ENCODE data around the gene OR2T35. TPM values are rescaled to one million over a fixed set of nuclear protein-coding genes. Genes with fewer than 3 reads are reported as not detected.
"Not testable (repeated sequence)": the region's sequence is repeated elsewhere in the genome, so short reads cannot be mapped to it uniquely, and the experiment has no call there.

The OR2T35 gene
- total RNA-seq: not detected in 2 replicates

- H3K27ac Mint-ChIP-seq; H3K36me3 Mint-ChIP-seq (ENCODE audit: low read depth); intact Hi-C loops (cut with micrococcal nuclease); H3K27me3 Mint-ChIP-seq (ENCODE audit: insufficient read depth); DNase-seq (ENCODE audit: low spot score); H3K9me3 Mint-ChIP-seq; H3K4me1 Mint-ChIP-seq (ENCODE audit: low read depth); H3K4me3 Mint-ChIP-seq: not testable (repeated sequence)
Measured at GRCh38 chr1:248645178-248645577, at the start of gene OR2T35. TSS of gene OR2T35 (minus strand) at chr1:248645278. CDS start at chr1:248639258, 6,020 bp downstream.

GRCh38 chr1:248691567-248692155 lies 46.6 kb upstream of the OR2T35 start:
- H3K36me3 Mint-ChIP-seq (ENCODE audit: low read depth): no peaks in the 10 kb centered on the region
- H3K4me3 Mint-ChIP-seq: no peak overlapping the region
- DNase-seq (ENCODE audit: low spot score): no peak
- peaks cover 12% of the 10 kb centered on the region for H3K9me3 Mint-ChIP-seq
- intact Hi-C loops (cut with micrococcal nuclease): no loop called here
- peaks cover 3% of the 10 kb centered on the region for H3K4me1 Mint-ChIP-seq (ENCODE audit: low read depth)
- H3K27me3 Mint-ChIP-seq (ENCODE audit: insufficient read depth): no peaks in the 10 kb centered on the region
- no peak overlapping the region for H3K27ac Mint-ChIP-seq

- Mint-ChIP-seq H3K4me1 (ENCODE audit: low read depth) (peaks cover 5% of the 10 kb centered on the region), H3K36me3 (ENCODE audit: low read depth) (no peaks in the 10 kb centered on the region), H3K9me3 (peaks cover 12% of the 10 kb centered on the region), H3K27me3 (ENCODE audit: insufficient read depth) (no peaks in the 10 kb centered on the region), H3K27ac (no peak overlapping the region), H3K4me3 (no peak overlapping the region)
- intact Hi-C loops (cut with micrococcal nuclease): loop anchor here (5.0 to 10.0 kb wide), 2 partner anchors 119 to 444 kb away; no protein-coding TSS in a partner anchor
- no peak for DNase-seq (ENCODE audit: low spot score)
Measured at GRCh38 chr1:248688527-248689298, 43.6 kb upstream of the OR2T35 start.

GRCh38 chr1:248686815-248687214 lies 41.7 kb upstream of the OR2T35 start:
- DNase-seq (ENCODE audit: low spot score): no peak
- H3K36me3 Mint-ChIP-seq (ENCODE audit: low read depth): no peaks in the 10 kb centered on the region
- H3K4me3 Mint-ChIP-seq: no peak overlapping the region
- peaks cover 5% of the 10 kb centered on the region for H3K4me1 Mint-ChIP-seq (ENCODE audit: low read depth)
- H3K9me3 Mint-ChIP-seq: peaks cover 7% of the 10 kb centered on the region
- intact Hi-C loops (cut with micrococcal nuclease): loop anchor here (1.0 to 10.0 kb wide), 5 partner anchors 65 to 442 kb away; no protein-coding TSS in a partner anchor
- H3K27ac Mint-ChIP-seq: no peak overlapping the region
- H3K27me3 Mint-ChIP-seq (ENCODE audit: insufficient read depth): no peaks in the 10 kb centered on the region

- intact Hi-C loops (cut with micrococcal nuclease): loop anchor here (10.0 kb wide), 1 partner anchor 437 kb away; no protein-coding TSS in a partner anchor
- H3K4me3 Mint-ChIP-seq: no peak overlapping the region
- H3K27me3 Mint-ChIP-seq (ENCODE audit: insufficient read depth): no peaks in the 10 kb centered on the region
Measured at GRCh38 chr1:248681651-248682050, 36.6 kb upstream of the OR2T35 start.

GRCh38 chr1:248670003-248670402 lies 24.9 kb upstream of the OR2T35 start:
- Mint-ChIP-seq H3K4me1 (ENCODE audit: low read depth) (no peaks in the 10 kb centered on the region), H3K9me3 (peaks cover 12% of the 10 kb centered on the region), H3K27ac (no peak overlapping the region), H3K27me3 (ENCODE audit: insufficient read depth) (peaks cover 2% of the 10 kb centered on the region), H3K4me3 (no peak overlapping the region), H3K36me3 (ENCODE audit: low read depth) (no peaks in the 10 kb centered on the region)
- no peak for DNase-seq (ENCODE audit: low spot score)
- intact Hi-C loops (cut with micrococcal nuclease): no loop called here

More at GRCh38 chr1:248681651-248682050, 36.6 kb upstream of the OR2T35 start:
- Mint-ChIP-seq H3K9me3 (no peaks in the 10 kb centered on the region), H3K4me1 (ENCODE audit: low read depth) (peaks cover 2% of the 10 kb centered on the region), H3K27ac (no peak overlapping the region), H3K36me3 (ENCODE audit: low read depth) (no peaks in the 10 kb centered on the region)
- DNase-seq (ENCODE audit: low spot score): no peak

- H3K4me1 Mint-ChIP-seq (ENCODE audit: low read depth); H3K27ac Mint-ChIP-seq; H3K9me3 Mint-ChIP-seq; H3K36me3 Mint-ChIP-seq (ENCODE audit: low read depth); intact Hi-C loops (cut with micrococcal nuclease); H3K27me3 Mint-ChIP-seq (ENCODE audit: insufficient read depth); H3K4me3 Mint-ChIP-seq; DNase-seq (ENCODE audit: low spot score): not testable (repeated sequence)
Measured at GRCh38 chr1:248663453-248664328, 18.6 kb upstream of the OR2T35 start.

- not testable (repeated sequence) for H3K27ac Mint-ChIP-seq
- intact Hi-C loops (cut with micrococcal nuclease): loop anchor here (5.0 kb wide), 1 partner anchor 224 kb away; no protein-coding TSS in a partner anchor
Measured at GRCh38 chr1:248656797-248657196, 11.7 kb upstream of the OR2T35 start.

GRCh38 chr1:248655354-248655753 lies 10.3 kb upstream of the OR2T35 start, which contains the start of gene OR2T27:
TSS of gene OR2T27 (minus strand) at chr1:248655528. CDS start at chr1:248650884, 4,644 bp downstream.
- not testable (repeated sequence) for H3K4me1 Mint-ChIP-seq (ENCODE audit: low read depth); H3K27ac Mint-ChIP-seq; DNase-seq (ENCODE audit: low spot score); H3K27me3 Mint-ChIP-seq (ENCODE audit: insufficient read depth); H3K36me3 Mint-ChIP-seq (ENCODE audit: low read depth); H3K4me3 Mint-ChIP-seq; H3K9me3 Mint-ChIP-seq
- intact Hi-C loops (cut with micrococcal nuclease): loop anchor here (5.0 kb wide), 1 partner anchor 223 kb away; no protein-coding TSS in a partner anchor

More at GRCh38 chr1:248656797-248657196, 11.7 kb upstream of the OR2T35 start:
- H3K9me3 Mint-ChIP-seq; DNase-seq (ENCODE audit: low spot score); H3K36me3 Mint-ChIP-seq (ENCODE audit: low read depth); H3K4me1 Mint-ChIP-seq (ENCODE audit: low read depth); H3K27me3 Mint-ChIP-seq (ENCODE audit: insufficient read depth); H3K4me3 Mint-ChIP-seq: not testable (repeated sequence)

- H3K4me1 Mint-ChIP-seq (ENCODE audit: low read depth); H3K27me3 Mint-ChIP-seq (ENCODE audit: insufficient read depth); DNase-seq (ENCODE audit: low spot score); H3K36me3 Mint-ChIP-seq (ENCODE audit: low read depth); H3K4me3 Mint-ChIP-seq; H3K27ac Mint-ChIP-seq; intact Hi-C loops (cut with micrococcal nuclease); H3K9me3 Mint-ChIP-seq: not testable (repeated sequence)
Measured at GRCh38 chr1:248648770-248649536, 3.9 kb upstream of the OR2T35 start.

GRCh38 chr1:248642971-248643651 lies 2.0 kb downstream of the OR2T35 start:
- H3K27me3 Mint-ChIP-seq (ENCODE audit: insufficient read depth); H3K36me3 Mint-ChIP-seq (ENCODE audit: low read depth); H3K4me3 Mint-ChIP-seq; H3K4me1 Mint-ChIP-seq (ENCODE audit: low read depth); H3K9me3 Mint-ChIP-seq; intact Hi-C loops (cut with micrococcal nuclease); DNase-seq (ENCODE audit: low spot score); H3K27ac Mint-ChIP-seq: not testable (repeated sequence)
